NCI-H524 treated with DMSO at 0.1 percent for 48 hours (cell line): ENCODE measurements around the gene TMEM132D.

Source experiments
- DNase-seq: peaks from one replicate; lab custom pipeline; 2025; lab: John Stamatoyannopoulos, UW

The TMEM132D gene

DNA sequence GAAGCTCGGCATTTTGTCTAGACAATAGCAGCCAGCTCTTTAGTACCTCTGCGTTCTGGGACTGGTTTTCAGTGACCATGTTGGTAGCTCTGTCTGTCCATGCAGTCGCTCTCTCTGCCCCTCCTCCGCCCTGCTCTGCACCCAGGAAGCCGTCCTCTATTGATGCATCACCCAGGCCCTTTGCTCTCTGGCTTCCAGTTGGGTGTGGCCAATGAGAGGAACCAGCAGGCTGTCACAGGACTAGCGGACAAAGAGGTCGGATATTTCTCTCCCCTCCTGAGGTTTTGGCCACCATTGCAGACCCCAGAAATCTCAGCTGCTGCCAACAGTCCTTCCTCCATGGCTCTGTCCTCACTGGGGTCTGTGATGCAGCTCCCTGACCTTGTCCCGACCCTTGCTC, 180.6 kb downstream of the TMEM132D start:
- no peak for DNase-seq

DNA sequence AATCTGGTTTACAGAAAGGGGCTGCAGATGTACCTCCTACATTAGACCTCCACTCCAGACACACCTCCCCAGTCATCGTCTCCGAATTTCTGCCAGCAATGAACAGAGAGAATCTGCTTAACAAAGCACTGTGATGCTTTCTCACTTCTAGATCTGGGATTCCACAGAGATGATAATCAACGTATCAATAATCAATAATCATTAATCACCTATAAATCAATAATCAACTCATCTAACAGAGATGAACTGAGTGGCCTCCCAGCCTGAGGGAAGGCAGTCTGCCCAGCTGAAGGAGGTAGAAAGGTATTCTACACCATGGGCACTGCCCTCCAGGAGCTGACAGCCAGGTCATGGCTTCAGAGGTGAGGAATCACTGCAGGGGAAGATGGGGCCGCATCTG, 183.2 kb downstream of the TMEM132D start:
- DNase-seq: no peak

- DNase-seq: no peak
Observed at GRCh38 chr12:129719416-129719815, 184.4 kb downstream of the TMEM132D start.

GRCh38 chr12:129717438-129717837, 186.4 kb downstream of the TMEM132D start:
- DNase-seq: no peak

- DNase-seq: no peak
Observed at GRCh38 chr12:129716825-129717224, 187.0 kb downstream of the TMEM132D start.

GRCh38 chr12:129706716-129707115, 197.1 kb downstream of the TMEM132D start:
- DNase-seq: no peak

DNA sequence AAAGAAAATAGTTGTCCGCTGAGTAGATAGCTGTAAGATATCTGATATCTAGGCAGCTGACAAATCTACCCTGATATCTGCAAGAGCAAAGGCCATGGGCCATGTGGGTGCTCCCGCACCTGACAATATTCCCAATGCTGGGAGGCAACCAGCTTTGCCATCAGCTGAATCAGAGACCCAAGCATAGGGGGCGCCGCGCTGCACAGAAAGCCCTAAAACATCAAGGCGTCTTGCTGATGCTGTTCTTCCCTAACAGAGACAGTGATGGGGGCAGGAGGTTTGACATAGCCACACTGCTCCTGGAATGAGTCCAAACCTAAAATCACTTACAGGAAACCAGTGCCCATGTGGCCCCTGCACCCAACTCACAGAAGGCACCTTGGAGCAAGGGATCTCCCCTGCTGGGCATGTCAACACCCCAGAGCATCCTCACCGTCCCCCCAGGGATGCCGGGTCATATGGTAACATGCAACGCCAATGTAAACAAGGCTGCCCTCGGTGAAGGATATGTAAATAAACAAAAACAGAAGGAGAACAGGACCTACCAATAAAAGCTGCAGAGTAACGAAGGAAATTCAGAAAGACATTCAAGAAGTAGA, 199.5 kb downstream of the TMEM132D start:
- no peak for DNase-seq

DNA sequence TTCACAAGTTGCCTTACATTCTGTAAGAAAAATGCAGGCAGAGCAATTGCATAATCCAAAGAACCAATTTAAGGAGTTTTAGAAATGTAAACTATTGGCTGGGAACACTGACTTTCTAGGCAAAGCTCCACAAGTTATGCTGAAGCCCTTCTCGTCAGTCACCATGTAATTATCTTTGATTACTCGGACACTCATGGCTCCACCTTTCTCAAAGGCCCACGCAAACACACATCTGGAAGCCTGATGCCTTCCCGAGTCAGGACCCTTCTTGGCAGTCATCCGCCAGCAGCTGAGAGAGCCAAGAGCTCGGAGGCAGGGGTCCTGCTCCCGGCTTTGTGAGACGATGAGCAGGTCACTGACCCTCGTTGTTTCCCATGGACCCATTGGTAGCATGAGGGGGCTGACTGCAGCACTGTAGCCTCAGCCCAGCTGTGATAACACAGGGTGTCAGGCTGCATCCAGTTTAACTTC, 202.2 kb downstream of the TMEM132D start:
- no peak for DNase-seq

- no peak for DNase-seq
Observed at GRCh38 chr12:129700036-129700435, 203.8 kb downstream of the TMEM132D start.

DNA sequence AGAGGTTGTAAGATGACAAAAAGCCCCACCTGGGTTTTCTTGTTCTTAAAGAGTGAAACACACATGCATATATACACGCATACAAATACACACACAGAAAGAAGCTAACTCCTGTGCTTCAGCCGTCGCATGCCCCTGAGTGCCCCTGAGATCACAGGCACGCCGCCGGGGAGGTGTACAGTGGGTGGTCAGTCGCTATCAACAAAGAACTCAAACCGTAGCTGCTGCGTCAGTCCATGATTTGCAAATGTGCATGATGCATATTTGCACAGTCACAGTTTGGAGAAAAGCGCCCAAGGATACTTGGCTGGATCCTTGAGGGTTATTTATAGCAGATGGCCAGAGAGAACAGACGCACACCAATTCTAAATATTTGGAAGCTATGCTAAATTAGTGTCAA, 206.9 kb downstream of the TMEM132D start:
- DNase-seq: no peak

GRCh38 chr12:129696405-129696804, 207.4 kb downstream of the TMEM132D start:
- no peak for DNase-seq

- no peak for DNase-seq
Observed at GRCh38 chr12:129693731-129694130, 210.1 kb downstream of the TMEM132D start.

GRCh38 chr12:129687731-129688130, 216.1 kb downstream of the TMEM132D start:
- DNase-seq: no peak

DNA sequence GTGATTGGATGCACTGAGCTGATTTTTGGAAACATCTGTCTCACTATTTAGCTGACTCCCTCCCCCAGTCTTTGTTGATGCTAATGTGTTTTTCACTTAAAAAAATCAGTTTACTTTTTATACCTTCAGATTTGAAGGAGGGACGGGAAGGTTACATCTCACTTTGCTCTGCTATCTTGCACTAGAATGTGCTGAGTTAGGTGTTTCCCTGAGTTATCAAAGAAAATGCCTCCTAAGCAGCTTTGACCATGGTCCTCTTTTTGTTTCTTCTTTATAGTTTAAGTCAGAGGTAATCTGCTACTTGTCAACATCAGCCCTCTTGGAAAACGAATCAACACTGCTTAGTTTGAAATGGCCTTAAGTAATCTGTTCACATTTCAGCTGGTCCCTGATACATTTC, 222.0 kb downstream of the TMEM132D start:
- no peak for DNase-seq

GRCh38 chr12:129681151-129681550, 222.7 kb downstream of the TMEM132D start:
- DNase-seq: no peak

GRCh38 chr12:129676411-129676810, 227.4 kb downstream of the TMEM132D start:
- DNase-seq: no peak

- DNase-seq: no peak
Observed at GRCh38 chr12:129675947-129676346, 227.9 kb downstream of the TMEM132D start.

DNA sequence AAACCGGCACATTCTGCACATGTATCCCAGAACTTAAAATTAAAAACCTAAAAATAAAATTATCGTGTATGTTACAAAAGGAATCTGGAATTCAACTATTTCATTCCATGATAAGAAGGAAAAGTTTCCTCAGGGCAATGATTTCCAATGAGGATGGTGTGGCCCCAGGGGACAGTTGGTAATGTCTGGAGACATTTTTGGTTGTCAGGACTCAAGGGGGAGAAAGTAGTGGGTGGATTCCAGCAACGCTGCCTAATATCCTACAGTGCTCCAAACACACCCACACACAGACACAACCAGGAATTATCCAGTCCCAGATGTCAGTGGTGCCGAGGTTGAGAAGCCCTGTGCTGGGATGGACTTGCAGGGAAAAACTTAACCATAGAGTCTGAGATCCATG, 228.3 kb downstream of the TMEM132D start:
- no peak for DNase-seq

- DNase-seq: no peak
Observed at GRCh38 chr12:129673806-129674205, 230.0 kb downstream of the TMEM132D start.

- no peak for DNase-seq
Observed at GRCh38 chr12:129672110-129672509, 231.7 kb downstream of the TMEM132D start.

GRCh38 chr12:129670256-129670920, 233.4 kb downstream of the TMEM132D start:
- DNase-seq: no peak

- DNase-seq: no peak
Observed at GRCh38 chr12:129665414-129665813, 238.4 kb downstream of the TMEM132D start.

DNA sequence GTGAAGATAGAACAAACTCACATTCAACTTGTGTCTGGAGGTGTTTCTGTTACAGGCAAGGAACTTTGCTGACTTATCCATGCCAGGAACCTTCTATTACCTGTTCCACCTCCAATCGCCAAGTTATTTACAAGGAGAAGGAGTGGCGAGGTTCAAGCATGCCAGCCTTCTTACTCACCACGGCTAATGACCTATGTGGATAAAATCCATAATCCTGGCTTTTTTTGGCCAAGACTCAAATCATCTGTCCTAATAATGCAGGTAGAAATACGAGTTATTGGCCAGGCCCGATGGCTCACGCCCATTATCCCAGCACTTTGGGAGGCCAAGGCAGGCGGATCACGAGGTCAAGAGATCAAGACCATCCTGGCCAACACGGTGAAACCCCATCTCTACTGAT, 241.6 kb downstream of the TMEM132D start:
- no peak for DNase-seq

DNA sequence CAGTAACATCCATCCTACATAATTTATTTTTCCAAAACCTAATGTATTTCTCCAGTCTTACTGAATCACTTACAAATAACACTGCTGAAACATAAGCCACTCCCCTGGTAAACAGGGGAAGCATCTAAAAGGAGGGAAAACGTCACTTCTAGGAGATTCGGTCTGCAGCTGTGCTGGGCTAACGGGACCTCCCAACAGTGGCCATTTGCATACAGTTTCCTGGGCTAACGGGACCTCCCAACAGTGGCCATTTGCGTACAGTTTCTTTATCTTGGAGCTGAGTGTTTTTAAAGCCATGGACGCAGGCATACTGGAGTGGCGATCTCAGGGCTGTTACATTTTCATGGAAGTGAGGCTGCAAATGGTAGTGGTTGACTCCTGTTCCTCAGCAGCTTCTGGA, 242.9 kb downstream of the TMEM132D start:
- DNase-seq: no peak
